ENCODE results near the gene GNAS-AS1.
"Not testable (repeated sequence)": the region's sequence is repeated elsewhere in the genome, so short reads cannot be mapped to it uniquely, and the experiment has no call there.

GNAS-AS1 gene

GRCh38 chr20:58829531-58829941 lies 21.2 kb downstream of the GNAS-AS1 start:
- no peak for DNase-seq

DNA sequence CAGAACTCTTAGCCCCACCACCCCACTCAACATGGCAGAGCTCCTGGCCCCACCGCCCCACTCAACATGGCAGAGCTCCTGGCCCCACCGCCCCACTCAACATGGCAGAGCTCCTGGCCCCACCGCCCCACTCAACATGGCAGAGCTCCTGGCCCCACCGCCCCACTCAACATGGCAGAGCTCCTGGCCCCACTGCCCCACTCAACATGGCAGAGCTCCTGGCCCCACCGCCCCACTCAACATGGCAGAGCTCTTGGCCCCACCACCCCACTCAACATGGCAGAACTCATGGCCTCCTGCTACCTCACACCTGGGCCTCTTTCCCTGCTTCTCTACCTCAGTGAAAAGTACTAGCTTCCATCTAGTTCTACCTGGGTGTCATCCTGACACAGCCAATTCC lies 21.9 kb downstream of the GNAS-AS1 start:
- not testable (repeated sequence) for DNase-seq

DNA sequence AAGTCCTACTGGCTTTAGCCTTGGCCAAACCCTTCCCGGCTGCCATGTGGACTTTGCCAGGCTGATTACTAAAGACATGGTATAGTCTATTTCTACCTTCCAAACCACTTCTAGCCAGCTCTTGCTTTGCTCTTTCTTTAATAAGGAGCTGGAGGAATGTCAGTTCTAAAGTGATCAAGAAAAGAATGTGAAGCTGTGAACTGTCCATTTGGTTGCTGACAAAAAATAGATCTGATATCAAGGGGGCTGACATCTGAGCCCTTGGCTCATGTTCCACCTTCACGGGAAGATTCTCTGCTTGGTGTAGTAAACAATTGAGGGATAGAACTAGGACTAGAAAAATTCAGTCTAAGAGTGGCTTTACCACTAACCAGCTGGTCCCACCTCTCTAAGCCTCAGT lies 22.6 kb downstream of the GNAS-AS1 start:
- no peak for DNase-seq

GRCh38 chr20:58826271-58826670 lies 24.4 kb downstream of the GNAS-AS1 start:
- no peak for DNase-seq

DNA sequence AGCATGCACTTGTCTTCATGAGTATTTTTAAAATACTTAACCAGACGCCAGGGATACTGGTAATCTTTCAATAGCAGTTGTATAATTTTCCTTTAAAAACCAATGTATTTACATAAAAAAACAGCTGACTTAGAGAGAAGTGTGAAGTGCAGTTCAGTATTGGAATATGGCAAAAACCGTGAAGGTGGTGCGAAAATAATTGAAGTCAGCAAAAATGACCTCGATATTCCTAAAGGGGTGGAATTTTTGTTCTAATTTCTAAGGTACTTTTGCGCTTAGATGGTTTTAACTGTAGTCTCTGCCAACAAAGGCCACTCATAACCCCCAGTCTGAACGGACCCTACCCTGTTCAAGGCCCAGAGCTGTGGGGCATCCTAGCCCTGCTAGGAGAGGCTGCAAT lies 25.3 kb downstream of the GNAS-AS1 start:
- no peak for DNase-seq

- no peak for DNase-seq
These were observed 25.9 kb downstream of the GNAS-AS1 start for GRCh38 chr20:58824843-58825242.

DNA sequence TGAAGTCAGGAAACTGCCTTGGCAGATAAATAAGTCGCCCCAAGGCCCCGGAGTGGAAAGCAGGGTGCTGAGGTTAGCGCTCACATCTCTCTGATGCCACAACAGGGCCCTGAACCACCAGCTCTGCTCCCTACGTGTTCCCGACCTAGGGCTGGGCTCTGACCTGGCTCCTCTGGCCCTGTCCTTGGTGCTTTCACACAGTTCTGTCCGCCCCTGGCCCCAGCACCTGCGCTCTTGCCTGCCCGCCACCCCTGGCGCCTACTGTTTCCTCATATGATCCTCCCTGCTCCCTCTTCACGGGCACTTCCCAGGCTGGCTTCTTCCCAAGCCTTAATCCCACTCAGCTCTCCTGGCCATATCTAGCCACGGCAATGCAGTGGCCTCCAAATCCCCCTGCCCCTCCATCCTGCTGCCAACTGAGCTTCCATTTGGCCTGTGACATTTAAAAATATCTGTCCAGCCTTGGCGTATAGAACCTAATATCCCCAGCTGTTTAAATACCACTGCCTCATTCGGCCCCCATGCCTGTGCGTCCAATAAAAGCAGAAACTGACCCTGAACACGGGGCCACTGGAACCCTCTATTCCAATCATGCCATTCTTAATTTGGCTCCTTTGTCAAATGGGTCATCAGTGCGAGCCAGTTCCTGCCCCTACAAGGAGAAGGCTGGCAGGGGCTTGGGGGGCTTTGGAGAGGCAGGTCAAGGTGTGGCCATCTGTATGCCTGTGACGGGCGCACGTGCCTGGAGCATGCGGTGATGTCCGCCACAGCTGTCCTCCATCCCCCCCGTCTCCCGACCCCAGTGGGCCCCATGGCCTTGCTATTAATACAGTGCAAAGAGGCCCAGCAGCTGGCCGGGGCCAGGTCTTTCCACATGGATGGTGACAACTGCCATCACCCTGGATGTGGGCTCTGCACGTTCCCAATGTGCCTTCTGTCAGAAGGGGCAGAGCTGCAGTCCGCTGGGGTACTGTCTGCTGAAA lies 27.7 kb downstream of the GNAS-AS1 start:
- no peak for DNase-seq

DNA sequence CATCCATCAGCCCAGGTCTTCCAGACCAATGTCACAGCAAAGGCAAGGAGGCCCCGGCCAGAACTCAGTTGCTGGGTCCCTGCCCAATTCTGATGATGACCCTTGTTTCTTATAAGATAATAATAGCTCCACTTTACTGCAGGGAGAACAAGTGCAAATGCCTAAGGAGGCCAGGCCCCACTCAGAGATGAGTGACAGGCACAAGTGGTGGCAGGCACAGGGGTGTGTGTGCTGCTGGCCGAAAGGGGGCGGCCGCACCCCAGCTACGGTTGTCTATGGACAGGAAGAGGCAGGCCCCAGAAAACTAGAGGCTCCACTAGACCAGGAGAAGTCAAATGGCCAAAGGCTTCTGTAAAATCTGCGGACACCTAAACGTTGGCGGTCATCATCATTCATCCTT lies 28.6 kb downstream of the GNAS-AS1 start:
- DNase-seq: no peak

DNA sequence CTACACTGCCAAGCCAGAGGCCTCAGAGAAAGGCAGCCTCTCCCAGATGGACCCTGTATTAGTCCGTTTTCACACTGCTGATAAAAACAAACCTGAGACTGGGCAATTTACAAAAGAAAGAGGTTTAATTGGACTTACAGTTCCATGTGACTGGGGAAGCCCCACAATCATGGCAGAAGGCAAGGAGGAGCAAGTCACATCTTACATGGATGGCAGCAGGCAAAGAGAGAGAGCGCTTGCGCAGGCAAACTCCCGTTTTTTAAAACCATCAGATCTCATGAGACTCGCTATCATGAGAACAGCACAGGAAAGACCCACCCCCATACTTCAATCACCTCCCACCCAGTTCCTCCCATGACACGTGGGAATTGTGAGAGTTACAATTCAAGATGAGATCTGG lies 30.2 kb downstream of the GNAS-AS1 start:
- DNase-seq: not testable (repeated sequence)

DNA sequence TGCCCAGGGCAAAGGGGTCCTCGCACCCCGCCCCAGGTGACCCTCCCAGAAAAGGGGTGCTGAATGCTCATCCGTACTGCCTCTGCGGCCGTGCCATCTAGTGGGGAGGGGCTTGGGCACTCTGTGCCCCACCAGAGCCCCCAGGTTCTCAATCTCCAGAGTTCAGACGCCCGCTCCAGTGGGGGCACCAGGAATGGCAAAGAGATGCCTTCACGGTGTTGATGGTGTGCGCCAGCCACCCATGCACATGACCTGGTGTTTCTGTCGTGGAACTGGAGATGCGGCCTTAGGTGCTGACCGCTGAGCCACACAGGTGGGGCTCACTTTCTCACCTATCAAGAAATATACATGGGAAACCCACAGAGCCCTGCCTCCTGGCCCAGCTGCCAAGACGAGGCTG lies 30.8 kb downstream of the GNAS-AS1 start:
- DNase-seq: no peak

GRCh38 chr20:58818586-58819285 lies 32.0 kb downstream of the GNAS-AS1 start:
- DNase-seq: no peak

DNA sequence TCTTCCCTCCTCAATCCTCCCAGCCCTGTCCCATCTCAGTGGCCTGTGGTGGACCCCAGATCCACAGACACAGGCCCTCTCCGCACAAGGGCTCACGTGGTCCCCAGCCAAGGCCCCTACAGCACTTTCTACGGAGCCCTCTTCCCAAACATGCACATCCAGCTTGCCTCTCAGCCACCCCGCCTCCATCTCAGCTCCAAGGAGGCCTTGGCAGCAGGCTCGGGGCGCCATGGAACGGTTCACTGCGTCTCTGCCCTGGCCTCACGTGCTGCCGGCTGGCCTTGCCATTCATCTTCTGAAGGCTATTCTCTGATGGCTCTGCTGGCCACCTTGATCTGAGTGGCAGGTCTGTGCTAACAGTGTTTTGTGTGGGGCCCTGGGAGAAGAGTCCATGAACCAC lies 33.0 kb downstream of the GNAS-AS1 start:
- DNase-seq: no peak

DNA sequence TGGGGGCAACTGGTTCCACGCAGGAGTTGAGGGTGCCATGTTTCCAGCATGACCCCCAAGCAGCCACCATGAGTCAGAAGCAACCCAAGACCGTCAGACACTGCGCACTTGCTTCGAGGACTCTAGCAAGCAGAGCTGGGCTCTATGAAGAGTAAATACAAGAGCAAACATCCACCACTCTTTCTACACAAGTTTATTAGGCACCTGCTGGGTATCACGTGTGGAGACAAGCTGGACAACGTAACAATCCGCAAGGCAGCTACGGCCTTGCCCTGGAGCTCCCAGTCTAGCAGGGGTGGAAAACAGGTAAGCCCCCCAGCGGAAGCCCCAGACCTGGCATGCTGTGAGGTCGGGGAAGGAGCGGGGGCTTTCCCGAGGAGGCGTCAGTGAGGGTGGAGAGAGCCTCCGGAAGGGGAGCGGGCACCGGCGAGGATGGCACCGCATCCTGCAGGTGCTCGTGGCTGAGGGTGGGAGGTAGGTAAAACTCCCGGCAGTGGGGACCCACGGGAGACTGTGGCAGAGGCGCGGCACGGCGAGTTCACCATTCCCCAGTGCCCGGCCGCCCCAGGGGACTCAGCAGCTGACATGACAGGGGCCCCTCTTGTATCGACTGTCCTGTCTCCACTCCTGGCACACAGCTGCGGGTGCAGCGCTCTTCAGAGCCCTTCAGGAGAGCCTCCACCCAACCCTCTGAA lies 33.6 kb downstream of the GNAS-AS1 start:
- DNase-seq: no peak

GRCh38 chr20:58816051-58816450 lies 34.7 kb downstream of the GNAS-AS1 start:
- no peak for DNase-seq

GRCh38 chr20:58815448-58815847 lies 35.3 kb downstream of the GNAS-AS1 start:
- DNase-seq: no peak

DNA sequence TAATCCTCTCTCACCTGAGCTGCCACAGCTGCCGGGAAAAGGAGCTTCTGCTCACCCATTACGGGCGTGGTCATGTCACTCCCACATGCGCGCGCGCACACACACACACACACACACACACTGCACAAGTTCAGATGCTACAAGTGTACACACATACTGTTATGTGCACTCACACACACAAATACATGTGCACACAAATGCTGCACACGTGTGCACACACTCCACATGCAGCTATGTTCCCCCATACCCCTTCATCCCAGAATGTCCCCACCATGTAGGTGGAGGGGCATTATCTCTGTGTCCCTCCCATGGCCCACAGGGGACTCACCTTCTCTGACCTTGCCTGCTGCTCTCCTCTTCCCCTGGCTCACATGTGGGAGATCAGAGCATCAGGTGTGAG lies 37.3 kb downstream of the GNAS-AS1 start:
- no peak for DNase-seq

DNA sequence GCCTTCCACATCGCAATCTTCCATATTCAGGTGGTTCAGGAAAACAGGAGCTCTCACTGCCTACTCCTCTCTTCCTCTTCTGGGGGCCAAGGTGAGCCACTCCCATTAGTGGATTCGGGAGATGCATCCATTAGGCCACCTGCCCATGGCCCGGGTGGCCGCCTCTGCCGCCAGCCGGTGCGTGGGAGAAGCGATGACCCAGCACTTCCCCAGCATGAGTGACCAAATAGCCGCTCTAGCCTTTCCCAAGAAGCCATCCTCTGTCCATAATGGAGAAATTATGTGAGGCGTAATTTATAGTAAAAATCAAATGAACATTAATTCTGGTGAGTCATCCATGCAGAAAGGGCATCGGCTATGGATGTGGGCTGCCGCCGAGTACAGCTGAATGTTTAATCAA lies 39.4 kb downstream of the GNAS-AS1 start:
- DNase-seq: no peak

- no peak for DNase-seq
These were observed 39.8 kb downstream of the GNAS-AS1 start for GRCh38 chr20:58810879-58811250.

GRCh38 chr20:58810116-58810878 lies 40.4 kb downstream of the GNAS-AS1 start:
- DNase-seq: no peak

- no peak for DNase-seq
These were observed 42.2 kb downstream of the GNAS-AS1 start for GRCh38 chr20:58808271-58809046.

- no peak for DNase-seq
These were observed 42.9 kb downstream of the GNAS-AS1 start for GRCh38 chr20:58807801-58808200.

DNA sequence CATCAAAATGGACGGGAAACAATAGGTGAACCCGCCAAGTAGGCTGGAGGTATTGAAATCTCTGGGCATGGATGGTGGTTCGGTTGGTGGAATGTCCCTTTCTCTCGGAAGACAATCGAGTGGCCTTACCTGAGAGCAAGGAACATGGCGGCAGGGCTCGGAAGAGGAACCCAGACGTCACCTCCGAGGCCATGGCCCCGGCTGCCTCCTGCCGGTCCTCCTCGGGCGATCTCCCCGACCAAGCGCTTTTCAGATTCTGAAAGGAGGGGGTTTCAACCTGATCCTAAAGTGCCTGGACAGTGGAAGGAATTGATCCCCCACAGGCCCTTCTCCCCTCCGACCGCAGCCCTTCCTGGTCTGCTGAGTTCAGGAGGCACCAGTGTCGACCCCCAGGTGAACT lies 47.2 kb downstream of the GNAS-AS1 start:
- DNase-seq: no peak

All from activated CD4-positive, alpha-beta T cell treated with anti-CD3 and anti-CD28 coated beads for 4 hours (primary cell).